Small intestine (tissue), 7 donors: ENCODE data around the gene PHETA1. TPM values are rescaled to one million over a fixed set of nuclear protein-coding genes. Genes with fewer than 3 reads are reported as not detected.
"Not testable (repeated sequence)": the region's sequence is repeated elsewhere in the genome, so short reads cannot be mapped to it uniquely, and the experiment has no call there.

ENCODE experiments used
- DNase-seq, 2 donors: peaks; one replicate each; pipeline versions ENCODE4 v3.0.0 to v3.0.0-alpha.2; 2013
- FAIRE-seq: peaks from 2 replicates; lab custom pipeline; 2012; peaks lifted over from hg19 to GRCh38; lab: Jason Lieb, UNC
- H3K27ac ChIP-seq, 3 donors: one replicate each; pipeline ENCODE4 v1.5.1; 2013; ENCODE audit warnings: low read length in 2 of 3, mild to moderate bottlenecking in 2 of 3, control low read depth in 1 of 3, inconsistent platforms in 1 of 3, low read depth in 1 of 3, moderate library complexity in 1 of 3
- H3K27me3 ChIP-seq, 3 donors: one replicate each; pipeline ENCODE4 v1.6.1; 2013; ENCODE audit warnings: low read length in 3 of 3, inconsistent platforms in 1 of 3; ENCODE audit not compliant: control insufficient read depth in 3 of 3, insufficient read depth in 3 of 3
- H3K36me3 ChIP-seq, 3 donors: one replicate each; pipeline ENCODE4 v1.6.1; 2013; ENCODE audit warnings: low read length in 3 of 3, inconsistent platforms in 1 of 3, low read depth in 1 of 3, mild to moderate bottlenecking in 1 of 3, moderate library complexity in 1 of 3; ENCODE audit not compliant: control insufficient read depth in 3 of 3, insufficient read depth in 2 of 3
- H3K4me1 ChIP-seq, 3 donors: one replicate each; pipeline ENCODE4 v1.6.1; 2013; ENCODE audit warnings: low read length in 2 of 3, inconsistent platforms in 1 of 3, low read depth in 1 of 3, mild to moderate bottlenecking in 1 of 3, moderate library complexity in 1 of 3; ENCODE audit not compliant: control insufficient read depth in 3 of 3, insufficient read depth in 2 of 3
- H3K4me3 ChIP-seq, 3 donors: one replicate each; pipeline ENCODE4 v1.5.1; 2013; ENCODE audit warnings: low read length in 3 of 3, control low read depth in 1 of 3, inconsistent platforms in 1 of 3, low read depth in 1 of 3, mild to moderate bottlenecking in 1 of 3, moderate library complexity in 1 of 3
- H3K9me3 ChIP-seq, 2 donors: one replicate each; pipeline ENCODE4 v1.6.1; 2013; ENCODE audit warnings: low read depth in 1 of 2, low read length in 1 of 2; ENCODE audit not compliant: control insufficient read depth in 2 of 2, insufficient read depth in 1 of 2
- WGBS, 3 donors: extraction: QIAGEN DNeasy Blood & Tissue Kit; methylation state at CpG; one replicate each; pipeline ENCODE4 v1.1.7; 2013; 5-methylcytosine and 5-hydroxymethylcytosine counted together
- polyA plus RNA-seq, 4 donors: library from polyadenylated mRNA; stranded (reverse) in 3 of 4; unstranded in 1 of 4; fragments of 200-250 nt in 3 of 4; fragments of 120-200 nt in 1 of 4; gene quantifications; one replicate each; pipeline versions ENCODE4 v1.2.1 to v1.2.3, GENCODE V29; 2013
- donor health status: healthy with polysubstance abuse.
- donor health status: control.
- donor health status: control.
- donor health status: Bipolar disorder and iron deficiency.
- donor health status: healthy.

The PHETA1 gene
- polyA plus RNA-seq, 4 donors: 37.3 to 87.1 (median 46.0) TPM

- H3K27me3 ChIP-seq, DNase-seq, H3K27ac ChIP-seq, FAIRE-seq, H3K4me3 ChIP-seq, H3K9me3 ChIP-seq, H3K36me3 ChIP-seq: not testable (repeated sequence)
- WGBS, 3 donors: 80 to 83% (median 82%) methylated on average over 9 of the region's 9 CpGs
- peaks cover 0 to 14% (median 3%) of the 10 kb centered on the region in 3 donors for H3K4me1 ChIP-seq
Measured at GRCh38 chr12:111399741-111400404, 31.0 kb upstream of the PHETA1 start.

GRCh38 chr12:111398530-111398929 lies 29.6 kb upstream of the PHETA1 start:
- Histone ChIP-seq H3K9me3 (no peaks in the 10 kb centered on the region), H3K27me3 (no peaks in the 10 kb centered on the region), H3K36me3 (no peaks in the 10 kb centered on the region), H3K4me1 (peaks cover 0 to 5% (median 3%) of the 10 kb centered on the region in 3 donors), H3K27ac (peak overlapping the region in 1 of 3 donors; percentile 55), H3K4me3 (no peak overlapping the region)
- DNase-seq (no peak), FAIRE-seq (no peak)
- WGBS, 3 donors: 72 to 81% (median 80%) methylated on average over 4 of the region's 4 CpGs

GRCh38 chr12:111396726-111397445 lies 28.0 kb upstream of the PHETA1 start:
- Histone ChIP-seq H3K27ac (peak overlapping the region in 1 of 3 donors; percentile 22), H3K9me3 (no peaks in the 10 kb centered on the region), H3K27me3 (no peaks in the 10 kb centered on the region), H3K4me1 (peaks cover 0 to 3% (median 2%) of the 10 kb centered on the region in 3 donors), H3K36me3 (no peaks in the 10 kb centered on the region), H3K4me3 (no peak overlapping the region)
- DNase-seq (peak; percentile 75 to 91), FAIRE-seq (no peak)
- WGBS, 3 donors: 6 to 7% (median 6%) methylated on average over 31 to 34 of the region's 34 CpGs

DNA sequence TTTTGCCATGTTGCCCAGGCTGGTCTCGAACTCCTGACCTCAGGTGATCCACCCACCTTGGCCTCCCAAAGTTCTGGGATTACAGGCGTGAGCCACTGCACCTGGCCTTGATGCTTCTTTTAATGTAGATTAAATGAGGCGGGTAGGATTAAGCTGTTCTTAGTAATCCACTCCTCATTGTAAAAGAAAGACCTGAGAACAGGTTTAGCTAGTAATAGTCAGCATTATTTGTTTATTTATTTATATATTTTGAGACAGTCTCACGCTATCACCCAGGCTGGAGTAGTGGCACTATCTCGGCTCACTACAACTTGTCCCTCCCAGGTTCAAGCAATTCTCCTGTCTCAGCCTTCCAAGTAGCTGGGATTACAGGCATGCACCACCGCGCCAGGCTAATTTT lies 27.4 kb upstream of the PHETA1 start:
- not testable (repeated sequence) for H3K4me1 ChIP-seq, H3K27ac ChIP-seq, H3K27me3 ChIP-seq, H3K36me3 ChIP-seq, H3K4me3 ChIP-seq, H3K9me3 ChIP-seq, DNase-seq, FAIRE-seq
- WGBS, 3 donors: 67 to 89% (median 79%) methylated on average over 7 of the region's 7 CpGs

- H3K36me3 ChIP-seq: no peaks in the 10 kb centered on the region
- peaks cover 0 to 3% (median 2%) of the 10 kb centered on the region in 3 donors for H3K4me1 ChIP-seq
- H3K9me3 ChIP-seq: no peaks in the 10 kb centered on the region
- no peak overlapping the region for H3K27ac ChIP-seq
- DNase-seq: no peak
- no peak for FAIRE-seq
- 78 to 87% (median 86%) methylated on average over 8 of the region's 8 CpGs for WGBS, 3 donors
- H3K27me3 ChIP-seq: no peaks in the 10 kb centered on the region
- H3K4me3 ChIP-seq: no peak overlapping the region
Measured at GRCh38 chr12:111395336-111396187, 26.7 kb upstream of the PHETA1 start.

- Histone ChIP-seq H3K9me3 (no peaks in the 10 kb centered on the region), H3K4me1 (peaks cover 0 to 3% (median 2%) of the 10 kb centered on the region in 3 donors), H3K27ac (no peak overlapping the region), H3K27me3 (no peaks in the 10 kb centered on the region), H3K36me3 (no peaks in the 10 kb centered on the region), H3K4me3 (no peak overlapping the region)
- DNase-seq (no peak), FAIRE-seq (no peak)
- WGBS, 3 donors: 79 to 85% (median 80%) methylated on average over 7 to 8 of the region's 8 CpGs
Measured at GRCh38 chr12:111394480-111394879, 25.6 kb upstream of the PHETA1 start.

DNA sequence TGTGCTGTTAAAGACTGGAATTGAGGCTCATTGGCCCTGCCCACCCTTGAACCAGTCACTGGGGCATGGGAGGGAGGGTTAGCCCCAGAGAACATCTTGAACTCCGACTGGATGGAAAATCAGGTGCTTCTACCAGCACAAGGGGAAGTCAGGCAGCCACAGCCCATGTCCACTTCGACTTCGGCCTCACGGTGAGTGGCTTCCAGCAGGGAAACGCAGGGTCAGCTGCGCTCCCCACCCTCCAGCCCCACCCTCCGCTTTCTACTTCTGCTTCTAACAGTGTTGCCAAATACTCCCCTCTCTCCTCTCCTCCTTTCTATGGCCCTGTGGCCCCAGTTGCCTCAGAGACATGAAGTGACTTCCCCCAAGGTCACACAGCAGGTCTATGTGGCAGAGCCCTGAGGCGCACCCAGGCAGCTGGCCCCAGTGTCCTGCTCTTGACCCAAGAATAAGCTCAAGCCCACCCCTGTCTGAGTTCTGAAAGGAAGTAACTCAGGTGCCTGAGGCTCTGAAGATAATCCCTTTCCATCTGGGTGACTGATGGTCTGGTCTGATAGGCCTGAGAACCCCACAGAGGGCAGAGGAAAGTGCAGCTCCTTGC lies 24.9 kb upstream of the PHETA1 start:
- no peak overlapping the region for H3K27ac ChIP-seq
- no peaks in the 10 kb centered on the region for H3K27me3 ChIP-seq
- DNase-seq (peak in 1 of 2 donors; percentile 29), FAIRE-seq (no peak)
- no peaks in the 10 kb centered on the region for H3K9me3 ChIP-seq
- no peaks in the 10 kb centered on the region for H3K36me3 ChIP-seq
- WGBS, 3 donors: 77 to 89% (median 83%) methylated on average over 8 of the region's 8 CpGs
- no peak overlapping the region for H3K4me3 ChIP-seq
- H3K4me1 ChIP-seq: peaks cover 0 to 3% (median 2%) of the 10 kb centered on the region in 3 donors

DNA sequence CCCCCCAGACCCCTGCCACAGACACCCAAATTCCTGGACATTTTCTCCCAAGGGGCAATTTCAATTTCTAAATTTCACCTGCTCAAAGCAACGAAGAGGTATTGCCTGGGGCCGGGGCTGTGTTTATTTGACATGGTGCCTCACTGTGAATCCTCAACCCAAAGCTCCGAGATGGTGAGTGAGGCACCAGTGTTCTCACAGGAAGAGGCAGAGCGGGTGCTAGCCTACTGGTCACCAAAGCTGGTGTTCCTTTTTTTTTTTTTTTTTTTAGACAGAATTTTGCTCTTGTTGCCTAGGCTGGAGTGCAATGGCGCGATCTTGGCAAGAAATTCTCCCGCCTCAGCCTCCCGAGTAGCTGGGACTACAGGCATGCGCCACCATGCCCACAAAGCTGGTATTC lies 22.0 kb upstream of the PHETA1 start:
- DNase-seq (no peak), FAIRE-seq (no peak)
- no peak overlapping the region for H3K27ac ChIP-seq
- no peaks in the 10 kb centered on the region for H3K27me3 ChIP-seq
- H3K4me1 ChIP-seq: no peaks in the 10 kb centered on the region
- no peaks in the 10 kb centered on the region for H3K36me3 ChIP-seq
- H3K9me3 ChIP-seq: no peaks in the 10 kb centered on the region
- no peak overlapping the region for H3K4me3 ChIP-seq
- 84 to 88% (median 86%) methylated on average over 9 of the region's 9 CpGs for WGBS, 3 donors
